GM19239 (cell line): ENCODE data around the gene MMP12.
"Not testable (repeated sequence)": the region's sequence is repeated elsewhere in the genome, so short reads cannot be mapped to it uniquely, and the experiment has no call there.

Source experiments
- DNase-seq: peaks from one replicate; pipeline ENCODE4 v3.0.0; 2011; ENCODE audit warnings: low spot score; ENCODE audit not compliant: insufficient read length
- FAIRE-seq: peaks from 2 replicates; lab custom pipeline; 2011; peaks lifted over from hg19 to GRCh38; lab: Jason Lieb, UNC

Gene MMP12

GRCh38 chr11:102874852-102875251 is at the start of gene MMP12:
MMP12 (minus strand) TSS chr11:102874982; CDS start chr11:102874937, 45 bp downstream.
- FAIRE-seq (no peak), DNase-seq (no peak)

- FAIRE-seq (no peak), DNase-seq (no peak)
Observed at GRCh38 chr11:102921587-102922220, 46.9 kb upstream of the MMP12 start.

DNA sequence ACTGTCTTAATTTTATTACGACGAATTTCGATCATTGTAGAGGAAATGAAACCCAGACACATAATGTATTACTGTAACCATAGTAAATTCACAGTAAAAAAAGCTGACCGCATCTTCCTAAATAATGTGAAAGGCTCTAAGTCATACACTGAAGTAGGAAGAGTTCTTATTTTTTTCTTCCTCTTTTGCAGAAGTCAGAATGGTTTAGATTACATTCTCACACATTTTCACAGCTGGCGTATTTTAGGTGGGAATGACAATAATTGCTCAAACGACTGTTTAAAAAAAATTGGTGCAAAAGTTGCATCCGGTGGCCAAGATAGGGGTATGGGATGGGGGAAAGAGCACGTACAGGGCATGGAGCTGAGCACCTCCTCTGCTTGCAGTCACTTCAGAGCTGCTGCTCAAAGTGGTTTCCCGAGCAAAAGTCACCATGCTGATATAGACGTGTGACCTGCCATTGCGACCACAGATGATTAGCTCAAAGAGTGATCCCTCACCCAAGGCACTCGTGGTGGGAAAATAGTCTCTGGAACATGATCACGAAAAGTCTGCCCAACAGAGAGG is 45.4 kb upstream of the MMP12 start:
- DNase-seq (no peak), FAIRE-seq (no peak)

GRCh38 chr11:102915044-102915375 is 40.2 kb upstream of the MMP12 start:
- FAIRE-seq (no peak), DNase-seq (no peak)

GRCh38 chr11:102914238-102915043 is 39.7 kb upstream of the MMP12 start:
- peak; percentile 28 for FAIRE-seq
- no peak for DNase-seq

DNA sequence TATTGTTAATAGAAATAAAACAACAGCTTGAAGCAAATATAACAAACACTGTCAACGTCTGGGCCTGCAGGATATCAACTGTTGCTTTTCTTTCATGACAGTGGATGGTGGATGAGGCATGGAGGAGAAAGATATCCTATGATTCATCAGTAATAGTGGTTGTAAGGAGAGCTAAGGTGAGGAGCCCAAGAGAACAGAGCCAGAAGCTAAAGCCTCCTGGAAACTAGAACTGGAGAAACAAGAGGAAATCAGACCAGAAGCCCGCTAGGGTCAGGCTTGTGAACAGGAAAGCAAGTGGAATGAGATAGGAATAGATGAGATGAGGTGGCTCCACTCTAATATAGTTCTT is 37.7 kb upstream of the MMP12 start:
- no peak for DNase-seq

GRCh38 chr11:102911758-102912481 is 37.1 kb upstream of the MMP12 start:
- FAIRE-seq (no peak), DNase-seq (no peak)

More for the DNA sequence above, 37.7 kb upstream of the MMP12 start:
- FAIRE-seq = no peak

DNA sequence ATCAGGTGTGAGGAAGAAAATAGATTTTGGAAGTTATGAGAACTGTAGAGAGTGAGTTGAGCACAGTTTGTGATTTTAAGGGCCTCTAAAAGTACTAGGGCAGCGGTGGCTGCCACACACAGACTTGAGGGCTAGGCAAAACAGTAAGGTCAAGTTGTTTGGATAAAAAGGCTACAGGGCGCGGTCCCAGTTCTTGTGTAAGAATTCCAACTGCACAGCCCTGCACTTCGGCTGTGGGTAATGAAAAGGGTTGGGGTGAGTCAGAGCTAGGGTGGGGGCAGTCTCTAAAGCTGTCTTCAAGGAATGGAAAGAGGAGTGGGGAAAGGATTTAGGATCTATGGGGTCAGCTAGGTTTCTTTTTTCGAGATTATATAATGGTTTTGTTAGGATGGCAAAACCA is 31.1 kb upstream of the MMP12 start:
- not testable (repeated sequence) for FAIRE-seq, DNase-seq

GRCh38 chr11:102903895-102904294 is 29.1 kb upstream of the MMP12 start:
- DNase-seq, FAIRE-seq: not testable (repeated sequence)

- no peak for FAIRE-seq
- DNase-seq = no peak
Observed at GRCh38 chr11:102900346-102900745, 25.6 kb upstream of the MMP12 start.

- FAIRE-seq = no peak
- DNase-seq = no peak
Observed at GRCh38 chr11:102891736-102892135, 17.0 kb upstream of the MMP12 start.

- FAIRE-seq (no peak), DNase-seq (no peak)
Observed at GRCh38 chr11:102886999-102887398, 12.2 kb upstream of the MMP12 start.

- FAIRE-seq = no peak
- no peak for DNase-seq
Observed at GRCh38 chr11:102883141-102883540, 8.4 kb upstream of the MMP12 start.

GRCh38 chr11:102882389-102883024 is 7.7 kb upstream of the MMP12 start:
- DNase-seq (no peak), FAIRE-seq (peak; percentile 81)

GRCh38 chr11:102879801-102880200 is 5.0 kb upstream of the MMP12 start:
- FAIRE-seq (no peak), DNase-seq (no peak)

GRCh38 chr11:102878595-102878994 is 3.8 kb upstream of the MMP12 start:
- no peak for DNase-seq
- no peak for FAIRE-seq

GRCh38 chr11:102869354-102869964 is 5.3 kb downstream of the MMP12 start:
- FAIRE-seq = not testable (repeated sequence)

DNA sequence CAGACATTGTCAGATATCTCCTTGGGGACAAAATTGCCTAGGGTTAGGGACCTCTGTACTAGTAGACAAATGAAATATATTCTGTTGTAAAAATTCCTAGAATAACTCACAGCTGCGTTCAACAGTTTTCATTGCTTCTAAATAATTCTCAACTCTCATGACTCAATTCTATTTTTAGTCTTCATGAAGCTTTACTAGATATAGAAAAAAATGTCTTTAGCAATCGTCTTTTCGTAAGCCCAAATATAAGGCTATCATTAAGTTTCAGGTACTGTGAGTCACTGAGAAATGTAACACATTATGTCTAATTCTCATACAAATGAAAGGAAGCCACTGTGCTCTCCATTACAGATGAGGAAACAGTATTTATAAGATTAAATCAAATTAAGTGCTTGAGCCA is 6.4 kb downstream of the MMP12 start:
- no peak for DNase-seq
- FAIRE-seq = no peak

More at GRCh38 chr11:102869354-102869964, 5.3 kb downstream of the MMP12 start:
- not testable (repeated sequence) for DNase-seq

DNA sequence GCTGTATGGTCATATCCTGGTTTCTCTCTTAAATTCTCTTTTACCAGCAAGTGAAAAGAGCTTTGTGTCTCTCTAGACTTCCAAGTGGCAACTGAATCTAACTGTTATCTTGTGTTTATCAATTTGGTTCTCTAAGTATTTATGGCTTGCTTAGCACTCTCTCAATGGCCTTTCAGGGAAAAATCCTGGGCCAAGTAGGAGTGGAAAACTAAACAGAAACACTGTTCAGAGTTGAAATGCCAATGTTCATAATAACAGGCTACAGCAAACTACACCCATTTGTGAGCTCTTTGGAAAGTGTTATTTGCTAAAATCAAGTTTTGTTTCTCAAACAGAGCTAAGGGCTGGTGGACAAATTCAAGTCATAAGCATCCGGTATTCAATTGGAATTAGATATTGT is 10.1 kb downstream of the MMP12 start:
- FAIRE-seq (no peak), DNase-seq (no peak)

GRCh38 chr11:102853956-102854355 is 20.8 kb downstream of the MMP12 start:
- DNase-seq = no peak
- no peak for FAIRE-seq
